Measurements from ENCODE around the gene MAEA.

Gene MAEA

GRCh38 chr4:1373892-1374705 lies 84.4 kb downstream of the MAEA start:
- H3K4me3 ChIP-seq (replicated peaks in 1 of 2; ENCODE audit: low read depth in 2 of 2, low read length in 2 of 2): no peak overlapping the region
- TF ChIP-seq, protein P1, sequence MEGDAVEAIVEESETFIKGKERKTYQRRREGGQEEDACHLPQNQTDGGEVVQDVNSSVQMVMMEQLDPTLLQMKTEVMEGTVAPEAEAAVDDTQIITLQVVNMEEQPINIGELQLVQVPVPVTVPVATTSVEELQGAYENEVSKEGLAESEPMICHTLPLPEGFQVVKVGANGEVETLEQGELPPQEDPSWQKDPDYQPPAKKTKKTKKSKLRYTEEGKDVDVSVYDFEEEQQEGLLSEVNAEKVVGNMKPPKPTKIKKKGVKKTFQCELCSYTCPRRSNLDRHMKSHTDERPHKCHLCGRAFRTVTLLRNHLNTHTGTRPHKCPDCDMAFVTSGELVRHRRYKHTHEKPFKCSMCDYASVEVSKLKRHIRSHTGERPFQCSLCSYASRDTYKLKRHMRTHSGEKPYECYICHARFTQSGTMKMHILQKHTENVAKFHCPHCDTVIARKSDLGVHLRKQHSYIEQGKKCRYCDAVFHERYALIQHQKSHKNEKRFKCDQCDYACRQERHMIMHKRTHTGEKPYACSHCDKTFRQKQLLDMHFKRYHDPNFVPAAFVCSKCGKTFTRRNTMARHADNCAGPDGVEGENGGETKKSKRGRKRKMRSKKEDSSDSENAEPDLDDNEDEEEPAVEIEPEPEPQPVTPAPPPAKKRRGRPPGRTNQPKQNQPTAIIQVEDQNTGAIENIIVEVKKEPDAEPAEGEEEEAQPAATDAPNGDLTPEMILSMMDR (IDR thresholded peaks at IDR 0.05; ENCODE audit: low read depth, low read length): no peak
- no peak for DNase-seq (ENCODE audit: low read depth in 2 of 2)

- TF ChIP-seq, protein P1 (IDR thresholded peaks at IDR 0.05; ENCODE audit: low read depth, low read length): no peak
- H3K4me3 ChIP-seq (replicated peaks in 1 of 2; ENCODE audit: low read depth in 2 of 2, low read length in 2 of 2): no peak overlapping the region
- no peak for DNase-seq (ENCODE audit: low read depth in 2 of 2)
Observed at GRCh38 chr4:1374706-1375045, 85.0 kb downstream of the MAEA start.

DNA sequence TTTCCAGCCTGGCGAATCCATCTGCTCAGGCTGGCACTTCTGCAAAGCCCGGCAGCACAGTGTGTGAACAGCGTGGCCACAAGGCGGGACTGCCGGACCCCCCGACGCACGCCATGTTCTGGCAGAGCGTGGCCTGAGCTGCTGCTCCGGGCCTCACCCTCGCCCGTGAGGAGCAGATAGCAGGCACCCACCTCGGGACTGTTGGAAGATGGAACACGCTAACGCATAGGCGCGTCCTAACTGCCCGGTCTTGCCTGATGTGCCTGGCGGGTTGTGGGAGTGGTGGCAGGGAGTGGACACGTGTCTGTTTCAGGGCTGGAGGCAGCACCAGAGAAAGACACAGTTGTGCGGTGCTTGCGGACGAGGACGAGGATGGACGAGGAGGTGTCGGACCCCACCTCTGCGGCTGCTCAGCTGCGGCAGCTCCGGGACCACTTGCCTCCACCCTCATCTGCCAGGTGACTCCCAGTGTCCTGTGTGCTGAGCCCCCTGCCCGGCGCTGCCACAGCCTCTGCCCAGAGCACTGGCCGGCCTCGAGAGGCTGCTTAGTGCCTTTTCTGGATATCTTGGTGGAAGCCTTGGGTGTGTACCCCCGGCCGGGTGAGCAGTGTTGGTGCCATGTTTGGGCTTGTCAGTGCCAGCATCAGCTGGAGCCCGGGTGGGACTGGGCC lies 85.5 kb downstream of the MAEA start:
- no peak for DNase-seq (ENCODE audit: low read depth in 2 of 2)
- TF ChIP-seq, protein P1 (IDR thresholded peaks at IDR 0.05; ENCODE audit: low read depth, low read length): no peak
- no peak overlapping the region for H3K4me3 ChIP-seq (replicated peaks in 1 of 2; ENCODE audit: low read depth in 2 of 2, low read length in 2 of 2)

DNA sequence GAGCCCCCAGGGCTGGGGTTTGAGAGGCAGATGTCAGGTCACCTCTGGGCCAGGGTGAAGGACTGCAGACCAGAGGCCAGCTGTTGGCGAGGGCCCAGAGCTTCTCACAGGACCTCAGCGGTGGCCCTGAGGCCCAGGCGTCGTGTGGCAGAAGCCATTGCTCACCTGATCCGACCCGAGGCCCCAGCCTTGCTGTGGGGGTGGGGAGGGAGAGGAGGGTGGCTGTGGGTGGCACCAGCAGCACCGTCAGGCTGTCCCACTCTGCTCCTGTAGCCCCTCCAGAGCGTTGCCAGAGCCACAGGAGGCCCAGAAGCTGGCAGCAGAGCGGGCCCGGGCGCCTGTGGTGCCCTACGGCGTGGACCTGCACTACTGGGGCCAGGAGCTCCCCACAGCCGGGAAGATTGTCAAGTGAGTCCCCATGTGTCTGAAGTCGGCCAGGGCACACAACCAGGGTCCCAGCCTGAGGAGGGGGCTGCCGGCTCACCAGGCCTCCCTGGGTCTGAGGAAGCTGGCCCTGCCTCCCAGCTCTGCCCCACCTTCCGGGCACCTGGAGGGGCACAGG lies 86.2 kb downstream of the MAEA start:
- H3K4me3 ChIP-seq (replicated peaks in 1 of 2; ENCODE audit: low read depth in 2 of 2, low read length in 2 of 2): no peak overlapping the region
- TF ChIP-seq, protein P1 (IDR thresholded peaks at IDR 0.05; ENCODE audit: low read depth, low read length): no peak
- no peak for DNase-seq (ENCODE audit: low read depth in 2 of 2)

DNA sequence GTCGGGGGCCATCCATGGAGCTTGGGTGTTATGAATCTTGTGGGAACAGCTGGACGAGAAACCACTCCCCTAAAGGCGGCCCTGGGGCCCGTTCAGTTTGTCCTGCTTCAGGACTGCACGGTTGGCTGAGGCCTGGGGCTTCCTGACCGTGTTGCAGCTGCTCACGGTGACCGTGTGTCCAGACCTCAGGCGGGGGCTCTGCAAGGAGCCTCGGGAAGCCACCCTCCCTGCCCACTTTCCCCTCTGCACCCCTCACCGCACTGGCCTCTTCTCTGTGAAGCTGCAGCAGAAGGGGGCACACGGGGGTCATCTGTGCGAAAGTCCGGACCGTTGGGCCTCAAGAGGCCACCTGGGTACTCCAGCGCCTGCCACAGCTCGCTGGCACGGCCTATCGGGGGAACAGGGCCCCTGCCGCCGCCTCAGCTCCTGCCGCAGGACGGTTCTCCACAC lies 86.7 kb downstream of the MAEA start:
- no peak for DNase-seq (ENCODE audit: low read depth in 2 of 2)
- no peak overlapping the region for H3K4me3 ChIP-seq (replicated peaks in 1 of 2; ENCODE audit: low read depth in 2 of 2, low read length in 2 of 2)
- TF ChIP-seq, protein P1 (IDR thresholded peaks at IDR 0.05; ENCODE audit: low read depth, low read length): no peak

DNA sequence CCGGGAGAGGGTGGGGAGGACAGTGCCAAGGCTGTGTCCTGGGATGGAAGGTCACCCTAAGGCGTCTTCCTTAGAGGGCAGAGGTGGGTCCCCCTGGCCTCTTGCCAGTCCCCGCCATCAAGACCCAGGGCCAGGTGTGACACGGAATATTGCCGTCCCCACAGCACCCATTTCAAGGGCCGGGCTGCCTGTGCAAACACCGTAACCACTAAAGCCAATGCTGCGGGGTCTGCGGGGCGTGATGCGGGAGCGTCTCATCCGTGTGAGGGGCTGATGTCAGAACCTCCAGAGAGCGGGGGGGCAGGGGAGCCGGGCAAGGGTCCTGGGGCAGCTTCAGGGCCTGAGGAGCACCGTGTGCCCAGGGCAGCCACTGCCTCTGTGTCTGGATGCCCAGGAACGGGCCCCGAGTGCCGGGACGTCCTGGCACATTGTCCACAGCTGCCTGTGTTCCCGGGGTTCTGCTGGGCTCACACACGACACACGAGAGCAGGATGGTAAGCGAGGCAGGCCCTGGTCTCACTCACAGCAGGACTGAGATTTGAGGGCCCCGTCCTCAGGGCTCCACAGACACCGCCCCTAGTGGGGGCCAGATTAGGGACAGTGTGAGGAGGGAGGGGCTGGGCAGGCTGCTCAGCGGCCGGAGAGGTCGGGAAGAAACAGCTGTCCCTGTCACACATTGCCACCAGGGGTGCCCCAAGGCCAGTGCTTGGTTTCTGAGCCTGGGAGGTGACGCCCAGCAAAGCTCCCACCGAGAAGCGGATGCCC lies 87.3 kb downstream of the MAEA start:
- no peak for DNase-seq (ENCODE audit: low read depth in 2 of 2)
- H3K4me3 ChIP-seq (replicated peaks in 1 of 2; ENCODE audit: low read depth in 2 of 2, low read length in 2 of 2): no peak overlapping the region
- TF ChIP-seq, protein P1 (IDR thresholded peaks at IDR 0.05; ENCODE audit: low read depth, low read length): no peak

All from cardiac fibroblast (primary cell).